ENCODE data around the gene DSC1. TPM values are rescaled to one million over a fixed set of nuclear protein-coding genes. Genes with fewer than 3 reads are reported as not detected.
"Not testable (repeated sequence)": the region's sequence is repeated elsewhere in the genome, so short reads cannot be mapped to it uniquely, and the experiment has no call there.

The DSC1 gene
- total RNA-seq, 2 donors from 2014 or later: not detected

- Mint-ChIP-seq H3K27ac (no peak overlapping the region), H3K4me1 (peaks cover 11% of the 10 kb centered on the region), H3K9me3 (no peaks in the 10 kb centered on the region), H3K4me3 (no peak overlapping the region), H3K27me3 (ENCODE audit: insufficient read depth) (no peaks in the 10 kb centered on the region), H3K36me3 (ENCODE audit: low read depth) (no peaks in the 10 kb centered on the region)
- H3K9ac ChIP-seq (ENCODE audit: extremely low read depth, low read length, poor library complexity, severe bottlenecking): no peak overlapping the region
- peaks cover 5% of the 10 kb centered on the region for H3K4me1 ChIP-seq (ENCODE audit: control insufficient read depth, insufficient read depth, low read length)
- TF ChIP-seq CTCF (conservative IDR thresholded peaks at IDR 0.05): no peak
- WGBS, 2 experiments (ENCODE audit: insufficient coverage in 1 of 2, insufficient read length in 1 of 2): 100% methylated on average over 1 of the region's 2 CpGs
- no peaks in the 10 kb centered on the region for H3K36me3 ChIP-seq (ENCODE audit: control insufficient read depth, insufficient read depth, low read length)
- no peak overlapping the region for H3K4me3 ChIP-seq (ENCODE audit: low read length)
- DNase-seq: no peak
- H3K9me3 ChIP-seq (ENCODE audit: control insufficient read depth, low read length): no peaks in the 10 kb centered on the region
- H3K27ac ChIP-seq (ENCODE audit: low read depth, low read length): no peak overlapping the region
- no peaks in the 10 kb centered on the region for H3K27me3 ChIP-seq (ENCODE audit: control insufficient read depth, insufficient read depth, low read length, poor library complexity, severe bottlenecking)
Observed at GRCh38 chr18:31183302-31183701, 20.6 kb upstream of the DSC1 start.

- H3K4me3 Mint-ChIP-seq; H3K4me3 ChIP-seq (ENCODE audit: low read length); H3K4me1 ChIP-seq (ENCODE audit: control insufficient read depth, insufficient read depth, low read length); H3K27ac Mint-ChIP-seq; H3K36me3 ChIP-seq (ENCODE audit: control insufficient read depth, insufficient read depth, low read length); H3K27ac ChIP-seq (ENCODE audit: low read depth, low read length); H3K27me3 ChIP-seq (ENCODE audit: control insufficient read depth, insufficient read depth, low read length, poor library complexity, severe bottlenecking); H3K27me3 Mint-ChIP-seq (ENCODE audit: insufficient read depth); DNase-seq; H3K36me3 Mint-ChIP-seq (ENCODE audit: low read depth); H3K9ac ChIP-seq (ENCODE audit: extremely low read depth, low read length, poor library complexity, severe bottlenecking); H3K4me1 Mint-ChIP-seq; H3K9me3 ChIP-seq (ENCODE audit: control insufficient read depth, low read length): not testable (repeated sequence)
- peaks cover 13% of the 10 kb centered on the region for H3K9me3 Mint-ChIP-seq
- WGBS, 2 experiments (ENCODE audit: insufficient coverage in 1 of 2, insufficient read length in 1 of 2): 91 to 97% methylated on average over 4 to 6 of the region's 6 CpGs
Observed at GRCh38 chr18:31177369-31177768, 14.7 kb upstream of the DSC1 start.

GRCh38 chr18:31176531-31176930 lies 13.9 kb upstream of the DSC1 start:
- Histone ChIP-seq H3K4me1 (ENCODE audit: control insufficient read depth, insufficient read depth, low read length) (no peaks in the 10 kb centered on the region), H3K4me3 (ENCODE audit: low read length) (no peak overlapping the region), H3K27ac (ENCODE audit: low read depth, low read length) (no peak overlapping the region), H3K27me3 (ENCODE audit: control insufficient read depth, insufficient read depth, low read length, poor library complexity, severe bottlenecking) (no peaks in the 10 kb centered on the region), H3K36me3 (ENCODE audit: control insufficient read depth, insufficient read depth, low read length) (no peaks in the 10 kb centered on the region), H3K9me3 (ENCODE audit: control insufficient read depth, low read length) (peaks cover 10% of the 10 kb centered on the region), H3K9ac (ENCODE audit: extremely low read depth, low read length, poor library complexity, severe bottlenecking) (no peak overlapping the region)
- Mint-ChIP-seq H3K27ac (no peak overlapping the region), H3K9me3 (peaks cover 13% of the 10 kb centered on the region), H3K27me3 (ENCODE audit: insufficient read depth) (no peaks in the 10 kb centered on the region), H3K36me3 (ENCODE audit: low read depth) (no peaks in the 10 kb centered on the region), H3K4me3 (no peak overlapping the region), H3K4me1 (no peaks in the 10 kb centered on the region)
- no peak for TF ChIP-seq CTCF (conservative IDR thresholded peaks at IDR 0.05)
- WGBS, 2 experiments (ENCODE audit: insufficient coverage in 1 of 2, insufficient read length in 1 of 2): 90 to 100% methylated on average over 1 of the region's 2 CpGs
- DNase-seq: no peak

- H3K27ac Mint-ChIP-seq: no peak overlapping the region
- no peaks in the 10 kb centered on the region for H3K4me1 Mint-ChIP-seq
- no peaks in the 10 kb centered on the region for H3K4me1 ChIP-seq (ENCODE audit: control insufficient read depth, insufficient read depth, low read length)
- H3K9ac ChIP-seq (ENCODE audit: extremely low read depth, low read length, poor library complexity, severe bottlenecking): no peak overlapping the region
- no peak overlapping the region for H3K4me3 ChIP-seq (ENCODE audit: low read length)
- H3K9me3 ChIP-seq (ENCODE audit: control insufficient read depth, low read length): no peaks in the 10 kb centered on the region
- no peak for DNase-seq
- no peak for TF ChIP-seq CTCF (conservative IDR thresholded peaks at IDR 0.05)
- H3K9me3 Mint-ChIP-seq: peaks cover 1% of the 10 kb centered on the region
- no peak overlapping the region for H3K4me3 Mint-ChIP-seq
- no peaks in the 10 kb centered on the region for H3K27me3 ChIP-seq (ENCODE audit: control insufficient read depth, insufficient read depth, low read length, poor library complexity, severe bottlenecking)
- H3K36me3 Mint-ChIP-seq (ENCODE audit: low read depth): no peaks in the 10 kb centered on the region
- no peaks in the 10 kb centered on the region for H3K27me3 Mint-ChIP-seq (ENCODE audit: insufficient read depth)
- H3K27ac ChIP-seq (ENCODE audit: low read depth, low read length): no peak overlapping the region
- WGBS, 2 experiments (ENCODE audit: insufficient coverage in 1 of 2, insufficient read length in 1 of 2): no CpG with 5 or more reads among the region's 1 CpG
- H3K36me3 ChIP-seq (ENCODE audit: control insufficient read depth, insufficient read depth, low read length): no peaks in the 10 kb centered on the region
Observed at GRCh38 chr18:31171144-31171839, 8.6 kb upstream of the DSC1 start.

Measured in endodermal cell (in vitro differentiated cells).